Ovary (tissue), 3 donors: ENCODE measurements around the gene LOXHD1.

Source experiments
- EP300 ChIP-seq: sonication (generic); formaldehyde crosslinking; IDR thresholded peaks from one replicate; pipeline ENCODE4 v1.6.1; 2017; ENCODE audit warnings: antibody characterized with exemption
- POLR2A ChIP-seq: fragments of 450-650 bp; IDR thresholded peaks from one replicate; pipeline ENCODE4 v1.6.1; 2017; ENCODE audit warnings: antibody characterized with exemption, mild to moderate bottlenecking, moderate library complexity
- TF ChIP-seq, protein P1 (sequence below), 3 donors: fragments of 450-650 bp in 2 of 3; fragments of 200-600 bp in 1 of 3; IDR thresholded peaks; one replicate each; pipeline versions ENCODE4 v1.5.1 to v1.8.0; 2016 to 2022; ENCODE audit warnings: antibody characterized with exemption in 3 of 3, mild to moderate bottlenecking in 1 of 3
- donor health status: DM: no; HTN: no; CAD: no.

DNA sequence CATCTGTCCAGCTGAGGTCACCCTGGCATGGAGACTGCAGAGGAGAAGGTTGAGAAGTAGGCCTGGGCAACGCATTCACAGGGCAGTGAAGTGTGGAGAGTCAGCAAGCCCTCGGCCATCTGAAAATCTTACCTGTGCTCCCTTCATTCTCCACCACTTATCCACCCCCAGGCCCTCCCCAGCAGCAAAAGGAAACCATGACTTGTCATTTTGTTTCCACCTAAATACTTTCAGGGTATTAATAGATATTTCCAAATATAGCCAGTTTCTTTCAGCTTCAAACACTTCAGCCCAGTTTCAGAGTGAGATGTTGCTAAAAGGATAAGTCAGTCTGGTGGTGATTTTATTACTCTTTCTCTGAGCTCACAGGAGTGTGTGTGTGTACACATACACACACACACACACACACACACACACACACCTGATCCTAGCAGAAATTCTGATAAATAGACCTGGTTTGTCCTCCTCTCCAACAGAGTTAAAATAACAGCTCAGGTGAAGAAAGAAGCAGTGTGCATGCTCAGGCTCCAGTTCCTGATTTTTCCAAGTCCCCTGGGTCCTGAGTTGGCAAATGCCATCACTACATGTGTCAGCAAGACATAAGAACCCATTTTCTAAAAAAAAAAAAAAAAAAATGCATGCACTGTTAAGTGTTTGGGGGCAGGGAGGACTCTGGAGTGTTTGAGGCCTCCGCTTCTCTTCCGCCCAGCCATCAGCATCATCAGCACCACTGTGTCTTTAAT lies 82.8 kb downstream of the LOXHD1 start:
- TF ChIP-seq, protein P1, sequence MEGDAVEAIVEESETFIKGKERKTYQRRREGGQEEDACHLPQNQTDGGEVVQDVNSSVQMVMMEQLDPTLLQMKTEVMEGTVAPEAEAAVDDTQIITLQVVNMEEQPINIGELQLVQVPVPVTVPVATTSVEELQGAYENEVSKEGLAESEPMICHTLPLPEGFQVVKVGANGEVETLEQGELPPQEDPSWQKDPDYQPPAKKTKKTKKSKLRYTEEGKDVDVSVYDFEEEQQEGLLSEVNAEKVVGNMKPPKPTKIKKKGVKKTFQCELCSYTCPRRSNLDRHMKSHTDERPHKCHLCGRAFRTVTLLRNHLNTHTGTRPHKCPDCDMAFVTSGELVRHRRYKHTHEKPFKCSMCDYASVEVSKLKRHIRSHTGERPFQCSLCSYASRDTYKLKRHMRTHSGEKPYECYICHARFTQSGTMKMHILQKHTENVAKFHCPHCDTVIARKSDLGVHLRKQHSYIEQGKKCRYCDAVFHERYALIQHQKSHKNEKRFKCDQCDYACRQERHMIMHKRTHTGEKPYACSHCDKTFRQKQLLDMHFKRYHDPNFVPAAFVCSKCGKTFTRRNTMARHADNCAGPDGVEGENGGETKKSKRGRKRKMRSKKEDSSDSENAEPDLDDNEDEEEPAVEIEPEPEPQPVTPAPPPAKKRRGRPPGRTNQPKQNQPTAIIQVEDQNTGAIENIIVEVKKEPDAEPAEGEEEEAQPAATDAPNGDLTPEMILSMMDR (IDR thresholded peaks at IDR 0.05): no peak
- no peak for TF ChIP-seq POLR2A
- TF ChIP-seq EP300: no peak
